Loucy (cell line): Measurements from ENCODE around the gene RPS18.

ENCODE experiments used
- H2AFZ ChIP-seq: fragments of 200-600 bp; sonication (generic); 2 replicates; pipeline ENCODE4 v1.6.0; 2016; ENCODE audit warnings: antibody characterized with exemption, mild to moderate bottlenecking, low read length, moderate library complexity
- H3F3A ChIP-seq: fragments of 200-600 bp; 2 replicates; pipeline ENCODE4 v1.6.0; 2016; ENCODE audit warnings: antibody characterized with exemption, low read depth, mild to moderate bottlenecking
- H3K27me3 ChIP-seq: fragments of 200-600 bp; sonication (generic); 2 replicates; pipeline ENCODE4 v1.6.1; 2014; ENCODE audit warnings: low read length, mild to moderate bottlenecking; ENCODE audit not compliant: insufficient read depth, poor library complexity, severe bottlenecking
- H3K36me3 ChIP-seq: fragments of 200-600 bp; sonication (generic); 2 replicates; pipeline ENCODE4 v1.6.1; 2016; ENCODE audit warnings: low read length; ENCODE audit not compliant: insufficient read depth
- H3K4me1 ChIP-seq: fragments of 200-600 bp; sonication (generic); 2 replicates; pipeline ENCODE4 v1.5.1; 2014; ENCODE audit warnings: low read length, mild to moderate bottlenecking; ENCODE audit not compliant: insufficient read depth, poor library complexity, severe bottlenecking
- H3K4me2 ChIP-seq: fragments of 200-600 bp; sonication (generic); 2 replicates; pipeline ENCODE4 v1.6.0; 2014; ENCODE audit warnings: antibody characterized with exemption, low read length, low read depth, mild to moderate bottlenecking; ENCODE audit not compliant: poor library complexity, severe bottlenecking
- H3K4me3 ChIP-seq: fragments of 200-600 bp; sonication (generic); 2 replicates; pipeline ENCODE4 v1.5.1; 2014; ENCODE audit warnings: low read length, mild to moderate bottlenecking, mixed read lengths; ENCODE audit not compliant: poor library complexity, severe bottlenecking
- H3K79me2 ChIP-seq: fragments of 200-600 bp; sonication (generic); 2 replicates; pipeline ENCODE4 v1.6.1; 2014; ENCODE audit warnings: low read length; ENCODE audit not compliant: insufficient read depth
- H3K9ac ChIP-seq: fragments of 200-600 bp; sonication (generic); 2 replicates; pipeline ENCODE4 v1.6.0; 2014; ENCODE audit warnings: mild to moderate bottlenecking, low read depth, low read length, moderate library complexity; ENCODE audit not compliant: poor library complexity, severe bottlenecking
- H3K9me2 ChIP-seq: fragments of 200-600 bp; sonication (generic); replicated peaks from 2 replicates; pipeline ENCODE4 v1.6.1; 2016; ENCODE audit warnings: low read depth, low read length, mixed read lengths
- H3K9me3 ChIP-seq: fragments of 200-600 bp; sonication (generic); 2 replicates; pipeline ENCODE4 v1.6.1; 2014; ENCODE audit warnings: mild to moderate bottlenecking, antibody characterized with exemption, low read length, low read depth; ENCODE audit not compliant: insufficient read depth
- H4K20me1 ChIP-seq: fragments of 200-600 bp; sonication (generic); 2 replicates; pipeline ENCODE4 v1.6.0; 2014; ENCODE audit warnings: antibody characterized with exemption, low read length, mild to moderate bottlenecking; ENCODE audit not compliant: insufficient read depth, poor library complexity, severe bottlenecking
- CTCF ChIP-seq: fragments of 200-600 bp; sonication (generic); conservative IDR thresholded peaks from 2 replicates; pipeline ENCODE4 v1.5.1; 2014; ENCODE audit warnings: mild to moderate bottlenecking, antibody characterized with exemption, low read length
- EZH2phosphoT487 ChIP-seq: fragments of 200-600 bp; IDR thresholded peaks from 2 replicates; pipeline ENCODE4 v1.6.1; 2018; ENCODE audit warnings: antibody characterized with exemption, mild to moderate bottlenecking, moderate library complexity, borderline replicate concordance

RPS18 gene

DNA sequence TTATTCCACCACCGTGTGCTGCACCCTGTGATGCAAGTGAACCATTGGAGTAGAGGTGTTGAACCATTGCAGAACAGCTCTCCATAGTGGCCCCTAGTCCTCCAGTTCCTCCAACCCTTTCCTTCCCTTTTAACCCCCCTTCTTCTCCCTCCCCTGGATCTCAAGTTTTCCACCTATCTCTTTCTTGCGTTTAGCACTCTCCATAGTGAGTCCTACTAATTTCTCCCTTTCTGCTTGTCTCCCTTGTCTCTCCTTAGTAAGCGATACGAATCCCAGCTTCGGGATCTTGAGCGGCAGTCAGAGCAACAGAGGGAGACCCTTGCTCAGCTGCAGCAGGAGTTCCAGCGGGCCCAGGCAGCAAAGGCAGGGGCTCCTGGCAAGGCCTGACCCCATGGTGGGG is 18.6 kb downstream of the RPS18 start:
- Histone ChIP-seq H3F3A (no peaks in the 10 kb centered on the region), H3K4me1 (peaks cover 17% of the 10 kb centered on the region), H4K20me1 (no peaks in the 10 kb centered on the region), H3K9me2 (no peaks in the 10 kb centered on the region), H3K27me3 (no peaks in the 10 kb centered on the region), H3K9ac (peak overlapping the region; percentile 80), H3K9me3 (no peaks in the 10 kb centered on the region), H3K79me2 (peaks cover 42% of the 10 kb centered on the region), H3K36me3 (peaks cover 17% of the 10 kb centered on the region; the same call in 1 of the 2 replicates), H3K4me2 (peak overlapping the region; percentile 100), H3K4me3 (peak overlapping the region; percentile 81), H2AFZ (no peak overlapping the region)
- no peak for TF ChIP-seq EZH2phosphoT487
- no peak for TF ChIP-seq CTCF

GRCh38 chr6:33292996-33293682 is 21.3 kb downstream of the RPS18 start:
- Histone ChIP-seq H3K9me3 (no peaks in the 10 kb centered on the region), H4K20me1 (no peaks in the 10 kb centered on the region), H3F3A (no peaks in the 10 kb centered on the region), H3K9ac (no peak overlapping the region), H2AFZ (no peak overlapping the region), H3K9me2 (no peaks in the 10 kb centered on the region), H3K4me3 (no peak overlapping the region), H3K4me1 (peaks cover 17% of the 10 kb centered on the region), H3K79me2 (peaks cover 43% of the 10 kb centered on the region), H3K4me2 (no peak overlapping the region), H3K27me3 (no peaks in the 10 kb centered on the region), H3K36me3 (peaks cover 11% of the 10 kb centered on the region; the same call in 1 of the 2 replicates)
- TF ChIP-seq CTCF (no peak), EZH2phosphoT487 (no peak)

DNA sequence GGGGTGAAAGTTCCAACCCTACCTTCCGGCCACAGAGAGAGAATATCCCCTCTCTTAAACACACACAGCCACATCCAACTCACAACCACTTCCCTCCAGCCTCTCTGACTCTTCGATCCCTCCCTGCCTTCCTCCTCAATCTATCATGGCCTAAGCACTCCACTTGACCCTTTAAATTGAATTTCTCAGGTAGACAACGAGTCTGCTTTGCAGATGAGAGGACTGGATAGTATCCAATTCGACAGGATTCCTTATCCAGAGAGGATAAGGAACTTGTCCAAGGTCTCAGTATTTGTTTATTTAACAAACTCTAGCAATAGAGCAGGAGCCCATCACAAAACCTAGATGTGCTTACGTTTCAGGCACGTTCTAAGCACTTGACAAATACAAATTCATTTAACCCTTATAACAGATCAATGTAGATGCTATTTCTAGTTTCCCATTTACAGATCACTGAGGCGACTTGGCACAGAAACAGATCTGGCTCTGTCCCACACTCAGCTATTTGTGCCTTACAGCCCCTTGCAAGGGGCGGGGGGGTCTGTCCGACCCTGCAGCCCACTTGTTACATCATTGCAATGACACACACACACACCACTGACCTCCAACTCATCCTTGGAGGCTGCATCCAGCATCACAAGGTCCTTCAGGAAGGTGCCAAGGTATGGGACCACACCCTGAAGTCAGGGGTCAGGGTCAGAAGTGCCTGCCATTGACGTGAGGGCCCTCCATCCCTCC is 22.4 kb downstream of the RPS18 start:
- Histone ChIP-seq H3K4me3 (no peak overlapping the region), H3F3A (peaks cover 2% of the 10 kb centered on the region; the same call in 1 of the 2 replicates), H3K9me3 (no peaks in the 10 kb centered on the region), H3K4me2 (no peak overlapping the region), H3K36me3 (peaks cover 11% of the 10 kb centered on the region; the same call in 1 of the 2 replicates), H3K79me2 (peaks cover 39% of the 10 kb centered on the region), H3K4me1 (peaks cover 12% of the 10 kb centered on the region), H4K20me1 (no peaks in the 10 kb centered on the region), H3K9ac (no peak overlapping the region), H3K27me3 (no peaks in the 10 kb centered on the region), H3K9me2 (no peaks in the 10 kb centered on the region), H2AFZ (no peak overlapping the region)
- TF ChIP-seq EZH2phosphoT487 = no peak
- TF ChIP-seq CTCF = no peak
